Pons (tissue), 1 donor: ENCODE data around the gene MYH13.

Source experiments
- DNase-seq: peaks from one replicate; pipeline ENCODE4 v3.0.0-alpha.2; 2016; ENCODE audit warnings: low spot score

MYH13 gene

GRCh38 chr17:10251212-10251948, 121.4 kb downstream of the MYH13 start:
- peak; percentile 64 for DNase-seq
